T-cell (primary cell): ENCODE measurements around the gene HDHD5. TPM values are rescaled to one million over a fixed set of nuclear protein-coding genes. Genes with fewer than 3 reads are reported as not detected.

Experiments
- ATAC-seq, 4 experiments: fragments of 200-7000 bp in 3 of 4; fragments of 150-1000 bp in 1 of 4; cut with Tn5 transposase; replicated peaks in 1 of 4; 1 replicate in 3 of 4; 2 replicates in 1 of 4; pipeline ENCODE4 v1.10.0; 2021; ENCODE audit warnings: moderate library complexity in 3 of 4, mild to moderate bottlenecking in 2 of 4, moderate number of reproducible peaks in 1 of 4
- CTCF ChIA-PET, 2 donors: fragments of 300-600 bp; sonication (Branson Sonifier 250); formaldehyde crosslinking; loops; one replicate each; lab custom pipeline; 2022; ENCODE audit warnings: antibody characterized with exemption in 2 of 2; lab: Charles Lee
- POLR2A ChIA-PET, 2 donors: fragments of 300-600 bp; sonication (Branson Sonifier 250); formaldehyde crosslinking; loops; one replicate each; lab custom pipeline; 2022; ENCODE audit warnings: antibody characterized with exemption in 2 of 2; lab: Charles Lee
- DNase-seq, 35 experiments: peaks; one replicate each; pipeline versions ENCODE4 v3.0.0 to v3.0.0-alpha.2; 2013 to 2023
- H3K27ac ChIP-seq: one replicate; pipeline ENCODE4 v1.5.1; 2013; ENCODE audit warnings: low read length
- H3K27me3 ChIP-seq, 2 experiments: replicated peaks in 1 of 2; 1 replicate in 1 of 2; 2 replicates in 1 of 2; pipeline versions ENCODE4 v1.6.1 to v1.7.0; 2013; ENCODE audit warnings: low read length in 1 of 2, mixed read lengths in 1 of 2; ENCODE audit not compliant: control insufficient read depth in 2 of 2, insufficient read depth in 2 of 2; ENCODE audit errors: extremely low read depth in 1 of 2
- H3K36me3 ChIP-seq, 2 donors: 1 replicate in 1 of 2; 2 replicates in 1 of 2; pipeline versions ENCODE4 v1.6.1 to v1.7.0; 2013; ENCODE audit warnings: low read length in 1 of 2; ENCODE audit not compliant: control insufficient read depth in 2 of 2, insufficient read depth in 1 of 2; ENCODE audit errors: extremely low read depth in 1 of 2
- H3K4me1 ChIP-seq, 2 experiments: 1 replicate in 1 of 2; 2 replicates in 1 of 2; pipeline versions ENCODE4 v1.6.1 to v1.7.0; 2013; ENCODE audit warnings: low read length in 2 of 2, mixed read lengths in 1 of 2; ENCODE audit not compliant: insufficient read depth in 2 of 2, control insufficient read depth in 1 of 2; ENCODE audit errors: extremely low read depth in 1 of 2
- H3K4me3 ChIP-seq, 2 donors: 1 replicate in 1 of 2; 2 replicates in 1 of 2; pipeline versions ENCODE4 v1.5.1 to v1.7.0; 2013; ENCODE audit warnings: mild to moderate bottlenecking in 2 of 2, low read length in 1 of 2, moderate library complexity in 1 of 2; ENCODE audit not compliant: control insufficient read depth in 1 of 2; ENCODE audit errors: extremely low read depth in 1 of 2
- H3K9me3 ChIP-seq: 2 replicates; pipeline ENCODE4 v1.7.0; 2013
- H3K27ac Mint-ChIP-seq, 2 donors: one replicate each; pipeline ENCODE4 v1.8.0; 2020 to 2021; ENCODE audit warnings: mild to moderate bottlenecking in 2 of 2, mixed read lengths in 2 of 2
- H3K27me3 Mint-ChIP-seq, 2 donors: one replicate each; pipeline ENCODE4 v1.8.0; 2021 to 2022; ENCODE audit warnings: mixed read lengths in 2 of 2
- H3K36me3 Mint-ChIP-seq: one replicate; pipeline ENCODE4 v1.8.0; 2021; ENCODE audit warnings: mixed read lengths
- H3K4me1 Mint-ChIP-seq, 3 donors: one replicate each; pipeline ENCODE4 v1.8.0; 2020 to 2022; ENCODE audit warnings: mixed read lengths in 3 of 3, mild to moderate bottlenecking in 1 of 3
- H3K4me3 Mint-ChIP-seq, 3 donors: one replicate each; pipeline ENCODE4 v1.8.0; 2020 to 2022; ENCODE audit warnings: mild to moderate bottlenecking in 3 of 3, mixed read lengths in 3 of 3, moderate library complexity in 3 of 3
- H3K9me3 Mint-ChIP-seq, 3 donors: one replicate each; pipeline ENCODE4 v1.8.0; 2020 to 2022; ENCODE audit warnings: mixed read lengths in 3 of 3
- WGBS: methylation state at CpG from one replicate; pipeline ENCODE4 v1.1.5; 2013; ENCODE audit warnings: missing lambda C conversion rate; ENCODE audit not compliant: insufficient coverage; 5-methylcytosine and 5-hydroxymethylcytosine counted together
- total RNA-seq, 35 experiments: library from RNA in 6 of 35; stranded (reverse) in 6 of 35; fragments of 120-200 nt in 1 of 35; gene quantifications; one replicate each; pipeline versions ENCODE4 v1.2.1 to v1.2.4 and lab custom pipeline; 2013 to 2026

Gene HDHD5
- total RNA-seq: 10 to 100 TPM; 17.6 to 34.2 (median 30.1) TPM
- total RNA-seq (2013): 22.4 TPM
- 13.7 to 61.3 (median 29.5) reads per million in 29 experiments for total RNA-seq (lab: John Stamatoyannopoulos, UW)

- peaks cover 0 to 2% of the 10 kb centered on the region in 2 experiments for H3K27me3 ChIP-seq
- H3K9me3 Mint-ChIP-seq: no peaks in the 10 kb centered on the region
- ATAC-seq (peak; percentile 92 to 96 (median 94)), DNase-seq (peak; percentile 76 to 95 (median 84))
- under 1% methylated on average over 108 of the region's 114 CpGs for WGBS
- no peaks in the 10 kb centered on the region for H3K36me3 ChIP-seq
- peak within 1 kb of the TSS; percentile 72 to 84 for H3K4me3 ChIP-seq
- CTCF ChIA-PET: interaction anchor here in 1 of 2 donors (0.7 kb wide), 1 partner anchor 627 kb away, joined by 10 read pairs; no protein-coding TSS in a partner anchor
- POLR2A ChIA-PET: no interaction called here
- H3K9me3 ChIP-seq: no peaks in the 10 kb centered on the region
- peaks cover 3% of the 10 kb centered on the region for H3K36me3 Mint-ChIP-seq
- no peaks in the 10 kb centered on the region for H3K27me3 Mint-ChIP-seq
- H3K4me1 Mint-ChIP-seq: peaks cover 34 to 40% (median 35%) of the 10 kb centered on the region in 3 donors
- peaks cover 16 to 44% of the 10 kb centered on the region in 2 experiments for H3K4me1 ChIP-seq
- H3K27ac Mint-ChIP-seq: peak within 1 kb of the TSS; percentile 59 to 66
- peak within 1 kb of the TSS; percentile 80 to 83 (median 82) for H3K4me3 Mint-ChIP-seq
- peak within 1 kb of the TSS; percentile 49 for H3K27ac ChIP-seq
These were observed at the start of gene HDHD5 for GRCh38 chr22:17158568-17159503. HDHD5 (minus strand) TSS chr22:17159277; CDS start chr22:17159251, 26 bp downstream.

GRCh38 chr22:17205432-17205831 is 46.4 kb upstream of the HDHD5 start:
- no peak overlapping the region for H3K4me3 ChIP-seq
- Mint-ChIP-seq H3K4me1 (peaks cover 10 to 19% (median 16%) of the 10 kb centered on the region in 3 donors), H3K9me3 (no peaks in the 10 kb centered on the region), H3K36me3 (peaks cover 38% of the 10 kb centered on the region), H3K27me3 (no peaks in the 10 kb centered on the region), H3K27ac (no peak overlapping the region), H3K4me3 (no peak overlapping the region)
- H3K36me3 ChIP-seq: peaks cover 27 to 67% of the 10 kb centered on the region in 2 donors
- 83% methylated on average over 2 of the region's 7 CpGs for WGBS
- H3K9me3 ChIP-seq: no peaks in the 10 kb centered on the region
- DNase-seq: no peak
- ATAC-seq: no peak
- ChIA-PET POLR2A (no interaction called here), CTCF (interaction anchor here in 1 of 2 donors (0.9 kb wide), 1 partner anchor 296 kb away, joined by 4 read pairs; no protein-coding TSS in a partner anchor)
- no peak overlapping the region for H3K27ac ChIP-seq
- no peaks in the 10 kb centered on the region for H3K27me3 ChIP-seq
- H3K4me1 ChIP-seq: peaks cover 0 to 5% of the 10 kb centered on the region in 2 experiments

GRCh38 chr22:17201285-17201945 is 42.3 kb upstream of the HDHD5 start:
- ATAC-seq: no peak
- Mint-ChIP-seq H3K4me1 (peaks cover 7 to 12% (median 10%) of the 10 kb centered on the region in 3 donors), H3K4me3 (no peak overlapping the region), H3K27ac (peak overlapping the region; percentile 16 to 32), H3K36me3 (peaks cover 45% of the 10 kb centered on the region), H3K27me3 (no peaks in the 10 kb centered on the region), H3K9me3 (no peaks in the 10 kb centered on the region)
- DNase-seq: no peak
- ChIA-PET POLR2A (no interaction called here), CTCF (interaction anchor here in 1 of 2 donors (0.6 kb wide), 1 partner anchor 30 kb away, joined by 10 read pairs; no protein-coding TSS in a partner anchor)
- Histone ChIP-seq H3K4me3 (no peak overlapping the region), H3K9me3 (no peaks in the 10 kb centered on the region), H3K36me3 (peaks cover 32 to 81% of the 10 kb centered on the region in 2 donors), H3K27ac (no peak overlapping the region), H3K27me3 (no peaks in the 10 kb centered on the region), H3K4me1 (no peaks in the 10 kb centered on the region)
- 86% methylated on average over 7 of the region's 8 CpGs for WGBS

- ChIA-PET POLR2A (no interaction called here), CTCF (no interaction called here)
- Histone ChIP-seq H3K9me3 (no peaks in the 10 kb centered on the region), H3K4me1 (no peaks in the 10 kb centered on the region), H3K27ac (no peak overlapping the region), H3K36me3 (peaks cover 20 to 66% of the 10 kb centered on the region in 2 donors), H3K4me3 (no peak overlapping the region), H3K27me3 (no peaks in the 10 kb centered on the region)
- no peaks in the 10 kb centered on the region for H3K9me3 Mint-ChIP-seq
- no peak for DNase-seq
- H3K4me1 Mint-ChIP-seq: peaks cover 14 to 20% (median 14%) of the 10 kb centered on the region in 3 donors
- H3K27me3 Mint-ChIP-seq: no peaks in the 10 kb centered on the region
- H3K27ac Mint-ChIP-seq: no peak overlapping the region
- 93% methylated on average over 11 of the region's 20 CpGs for WGBS
- H3K36me3 Mint-ChIP-seq: peaks cover 47% of the 10 kb centered on the region
- no peak for ATAC-seq
- no peak overlapping the region for H3K4me3 Mint-ChIP-seq
These were observed 40.1 kb upstream of the HDHD5 start for GRCh38 chr22:17199003-17199731.

- no peak overlapping the region for H3K4me3 Mint-ChIP-seq
- no peak for ATAC-seq
These were observed 39.3 kb upstream of the HDHD5 start for GRCh38 chr22:17198170-17199002.

More at GRCh38 chr22:17198170-17199002, 39.3 kb upstream of the HDHD5 start:
- Mint-ChIP-seq H3K36me3 (peaks cover 42% of the 10 kb centered on the region), H3K4me1 (peaks cover 14 to 19% (median 14%) of the 10 kb centered on the region in 3 donors), H3K27ac (no peak overlapping the region), H3K9me3 (no peaks in the 10 kb centered on the region), H3K27me3 (no peaks in the 10 kb centered on the region)
- POLR2A ChIA-PET: no interaction called here
- Histone ChIP-seq H3K27me3 (no peaks in the 10 kb centered on the region), H3K4me1 (no peaks in the 10 kb centered on the region), H3K36me3 (peaks cover 21 to 58% of the 10 kb centered on the region in 2 donors), H3K9me3 (no peaks in the 10 kb centered on the region), H3K27ac (no peak overlapping the region), H3K4me3 (no peak overlapping the region)
- 94% methylated on average over 25 of the region's 29 CpGs for WGBS
- DNase-seq: no peak
- CTCF ChIA-PET: no interaction called here
